Measurements from ENCODE around the gene RNF130.
"Not testable (repeated sequence)": the region's sequence is repeated elsewhere in the genome, so short reads cannot be mapped to it uniquely, and the experiment has no call there.

Gene RNF130

DNA sequence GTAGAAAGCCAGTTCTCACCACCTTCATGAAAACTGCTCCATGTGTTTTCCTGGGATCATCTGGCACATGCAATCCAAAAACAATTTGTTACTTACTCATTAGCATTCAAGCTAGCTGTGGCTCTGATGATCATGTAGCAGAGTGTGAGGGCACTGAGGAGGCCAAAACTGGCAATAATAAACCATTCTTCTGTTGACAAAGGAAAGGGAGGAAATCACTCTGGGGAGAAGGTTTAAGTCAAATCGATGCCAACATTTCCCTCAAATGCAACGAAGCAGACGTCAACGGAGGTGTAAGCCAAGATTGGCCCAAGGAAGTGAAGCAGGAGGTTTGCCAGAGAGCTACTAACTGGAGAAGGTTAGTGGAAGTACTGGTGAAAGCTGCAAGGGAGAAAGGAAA lies 108.2 kb downstream of the RNF130 start:
- DNase-seq, result no peak

GRCh38 chr5:179960204-179960831 lies 111.2 kb downstream of the RNF130 start:
- DNase-seq, result no peak

GRCh38 chr5:179959641-179960040 lies 111.9 kb downstream of the RNF130 start:
- DNase-seq, result no peak

GRCh38 chr5:179959118-179959517 lies 112.4 kb downstream of the RNF130 start:
- not testable (repeated sequence) for DNase-seq

- DNase-seq, result no peak
Observed at GRCh38 chr5:179955630-179956029, 115.9 kb downstream of the RNF130 start.

- no peak for DNase-seq
Observed at GRCh38 chr5:179955062-179955461, 116.5 kb downstream of the RNF130 start.

GRCh38 chr5:179954434-179954833 lies 117.1 kb downstream of the RNF130 start:
- DNase-seq, result no peak

DNA sequence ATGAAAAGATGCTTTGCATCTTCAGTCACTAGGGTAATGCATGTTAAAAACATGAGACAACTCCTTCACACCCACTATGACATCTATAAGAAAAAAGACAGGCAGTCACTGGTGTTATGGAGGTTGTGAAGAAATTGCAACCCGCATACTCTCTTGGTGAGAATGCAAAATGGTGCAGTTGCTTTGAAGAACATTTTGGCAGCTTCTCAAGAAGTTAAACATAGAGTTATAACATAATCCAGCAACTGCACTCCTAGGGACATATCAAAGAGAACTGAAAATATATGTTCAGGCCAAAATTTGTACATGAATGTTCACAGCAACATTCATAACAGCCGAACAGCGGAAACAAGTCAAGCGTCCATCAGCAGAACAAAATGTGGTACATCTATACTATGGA lies 117.6 kb downstream of the RNF130 start:
- DNase-seq, result no peak

DNA sequence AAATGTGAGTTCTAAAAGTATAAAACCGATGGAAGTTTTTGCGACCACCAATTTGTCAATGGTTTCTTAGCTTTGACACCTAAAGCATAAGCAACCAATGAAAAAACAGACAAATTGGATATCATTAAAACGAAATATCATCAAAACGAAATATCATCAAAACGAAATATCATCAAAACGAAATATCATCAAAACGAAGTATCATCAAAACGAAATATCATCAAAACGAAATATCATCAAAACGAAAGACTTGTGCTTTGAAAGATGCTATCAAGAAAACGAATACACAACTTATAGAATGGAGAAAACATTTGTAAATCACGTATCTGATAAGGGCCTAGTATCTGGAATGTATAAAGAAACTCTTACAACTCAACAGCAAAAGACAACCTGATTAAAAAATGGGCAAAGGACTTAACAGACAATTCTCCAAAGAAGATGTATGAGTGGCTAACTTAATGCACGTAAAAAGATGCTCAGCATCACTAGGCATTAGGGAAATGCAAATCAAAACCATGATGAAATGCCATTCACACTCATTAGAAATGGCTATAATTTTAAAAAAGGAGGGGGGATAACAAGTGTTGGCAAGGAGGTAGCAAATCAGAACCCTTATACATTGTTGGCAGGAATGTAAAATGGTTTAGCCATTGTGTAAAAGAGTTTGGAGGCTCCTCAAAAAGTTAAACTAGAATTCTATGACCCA lies 134.4 kb downstream of the RNF130 start:
- no peak for DNase-seq

- no peak for DNase-seq
Observed at GRCh38 chr5:179930788-179931473, 140.6 kb downstream of the RNF130 start.

GRCh38 chr5:179927824-179928223 lies 143.7 kb downstream of the RNF130 start:
- DNase-seq, result no peak

DNA sequence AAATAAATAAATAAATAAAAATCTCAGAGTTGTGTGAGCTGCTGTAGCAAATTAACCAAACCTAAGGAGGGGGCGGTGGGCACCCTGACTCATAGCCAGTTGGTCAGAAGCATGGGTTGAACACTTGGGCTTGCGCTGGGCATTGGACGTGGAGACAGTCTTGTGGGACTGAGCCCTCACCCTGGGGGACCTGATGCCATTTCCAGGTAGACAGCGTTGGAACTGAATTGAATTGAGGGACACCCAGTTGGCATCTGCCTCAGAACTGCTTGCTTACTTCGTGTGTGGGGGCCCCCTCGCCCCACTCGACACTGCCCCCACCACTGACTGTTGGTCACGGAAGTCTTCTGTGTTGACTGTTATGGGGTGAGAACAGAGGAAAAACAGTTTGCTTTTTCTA lies 144.9 kb downstream of the RNF130 start:
- DNase-seq, result no peak

DNA sequence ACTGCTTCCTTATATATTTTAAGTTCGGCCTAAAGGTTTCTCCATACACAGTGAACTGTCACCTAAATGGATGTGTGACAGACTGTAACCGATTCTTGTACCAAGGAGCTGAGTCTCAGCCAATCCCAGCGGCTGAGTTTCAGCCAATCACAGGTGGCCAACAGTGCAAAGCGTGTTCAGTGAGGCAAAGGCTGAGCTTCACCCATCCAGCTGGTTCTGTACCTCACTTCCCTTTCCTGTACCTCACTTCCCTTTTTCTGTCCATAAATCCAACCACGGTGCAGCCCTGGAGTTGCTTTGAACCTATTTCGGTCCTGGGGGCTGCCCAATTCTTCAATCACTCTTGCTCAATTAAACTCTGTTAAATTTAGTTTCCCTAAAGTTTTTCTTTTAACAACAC lies 148.1 kb downstream of the RNF130 start:
- DNase-seq, result no peak

GRCh38 chr5:179920175-179920574 lies 151.4 kb downstream of the RNF130 start:
- no peak for DNase-seq

DNA sequence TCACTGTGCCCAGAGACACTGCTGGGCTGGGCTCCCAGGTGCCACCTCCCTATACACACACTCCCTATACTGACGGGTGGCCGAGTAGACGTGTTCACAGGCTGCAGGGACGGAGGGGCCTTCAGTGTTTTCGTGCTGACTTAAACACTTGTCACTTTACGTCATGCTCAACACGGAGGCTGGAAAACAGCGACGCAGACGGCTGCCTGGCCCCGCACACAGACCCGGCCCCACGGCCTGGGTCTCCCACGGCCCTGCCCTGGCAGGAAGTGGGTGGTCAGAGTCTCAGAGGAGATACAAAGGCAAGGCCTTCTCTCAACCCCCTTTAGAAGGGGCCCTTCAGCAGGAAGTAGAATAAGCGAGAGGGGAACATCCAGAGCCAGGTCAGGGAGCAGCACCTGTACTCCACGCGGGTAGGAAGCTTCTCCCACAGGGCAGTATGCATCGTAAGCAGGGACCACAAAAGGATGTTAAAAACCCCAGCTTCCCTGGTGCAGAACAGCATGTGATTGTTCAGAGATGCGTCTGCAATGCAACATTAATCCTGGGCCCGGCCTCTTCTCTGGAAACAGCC lies 152.0 kb downstream of the RNF130 start:
- DNase-seq, result no peak

GRCh38 chr5:179918742-179919486 lies 152.6 kb downstream of the RNF130 start:
- no peak for DNase-seq

DNA sequence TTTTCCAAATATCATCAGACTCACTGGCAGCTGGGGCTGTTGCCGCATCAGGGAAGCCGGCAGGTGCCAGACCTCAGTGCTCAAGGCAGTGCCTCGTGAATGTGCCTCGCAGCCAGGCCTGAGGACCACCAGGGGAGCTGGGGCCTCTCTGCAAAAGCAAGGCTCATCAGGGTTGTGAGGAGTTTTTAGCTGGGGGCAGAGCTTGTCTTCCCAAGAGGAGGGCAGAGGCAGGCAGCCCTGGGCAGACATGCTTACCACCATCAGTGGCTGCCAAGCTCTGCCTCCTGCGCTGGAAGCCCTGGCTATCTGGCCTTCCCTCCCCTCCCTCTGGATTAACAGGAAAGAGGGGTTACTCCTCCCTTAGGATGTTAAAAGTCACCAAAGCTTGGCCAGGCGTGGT lies 155.0 kb downstream of the RNF130 start:
- no peak for DNase-seq

- no peak for DNase-seq
Observed at GRCh38 chr5:179915406-179915935, 156.1 kb downstream of the RNF130 start.

DNA sequence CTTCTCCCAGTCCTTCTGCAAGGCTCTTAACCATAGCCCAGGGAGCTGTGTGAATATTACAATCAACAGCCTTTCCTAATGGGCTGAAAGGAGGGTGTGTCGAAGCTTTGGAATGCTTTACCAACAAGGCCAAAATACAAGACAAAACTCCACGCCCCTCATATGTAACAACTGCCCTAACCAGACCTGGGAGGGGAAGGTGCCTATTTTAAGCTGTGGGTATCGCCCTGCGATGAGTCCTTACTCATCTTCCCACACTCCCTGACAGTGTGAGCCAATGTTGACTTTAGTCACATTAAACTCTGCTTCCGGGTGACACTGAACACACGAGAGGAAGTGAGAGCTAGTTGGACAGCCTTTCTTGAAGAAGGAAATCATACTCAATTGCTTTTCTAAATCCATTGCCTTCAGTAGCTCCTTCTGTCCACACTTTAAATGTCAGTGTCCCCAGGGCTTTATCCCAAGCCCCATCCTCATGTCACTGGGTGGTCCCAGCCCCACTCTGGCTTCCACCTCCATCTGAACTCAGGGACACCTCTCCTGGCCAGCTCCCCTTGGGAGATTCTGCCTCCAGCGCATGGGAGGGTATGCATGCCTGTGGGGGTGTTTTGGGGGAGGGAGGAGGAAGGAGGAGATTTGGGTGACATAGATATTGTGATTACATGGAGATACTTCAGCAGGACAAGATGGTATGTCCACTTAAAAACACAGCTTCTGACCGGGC lies 157.4 kb downstream of the RNF130 start:
- no peak for DNase-seq

GRCh38 chr5:179913461-179913860 lies 158.1 kb downstream of the RNF130 start:
- DNase-seq, result no peak

DNA sequence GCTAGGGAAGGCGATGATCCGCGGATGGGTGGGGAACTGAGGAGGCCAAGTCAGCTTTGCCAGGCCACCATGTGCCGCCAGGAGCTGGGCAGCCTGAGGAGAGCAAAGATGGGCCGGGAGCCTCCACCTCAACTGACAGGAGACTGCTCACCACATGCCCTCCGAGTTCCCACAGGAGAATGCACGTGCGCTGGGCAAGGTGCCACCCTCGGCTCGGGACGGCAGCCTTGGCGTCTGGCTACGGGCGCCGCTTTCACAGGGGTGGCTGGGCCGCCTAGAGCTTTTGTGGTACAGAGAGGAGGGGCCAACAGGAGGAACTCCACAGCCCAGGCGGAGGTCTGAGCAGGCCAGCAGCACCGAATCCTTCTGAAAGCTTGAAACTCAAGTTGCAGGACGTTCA lies 158.6 kb downstream of the RNF130 start:
- DNase-seq, result no peak

GRCh38 chr5:179912386-179912785 lies 159.2 kb downstream of the RNF130 start:
- no peak for DNase-seq

Data from NCI-H2107 (cell line).